CD4-positive, alpha-beta T cell treated with Interleukin-15 for 4 hours (primary cell): ENCODE data around the gene HS3ST1.

Experiments
- DNase-seq: peaks from one replicate; pipeline ENCODE4 v3.0.0-alpha.2; 2020; ENCODE audit warnings: low spot score

Gene HS3ST1

GRCh38 chr4:11431111-11431510 is 2.4 kb upstream of the HS3ST1 start:
- DNase-seq, result no peak

DNA sequence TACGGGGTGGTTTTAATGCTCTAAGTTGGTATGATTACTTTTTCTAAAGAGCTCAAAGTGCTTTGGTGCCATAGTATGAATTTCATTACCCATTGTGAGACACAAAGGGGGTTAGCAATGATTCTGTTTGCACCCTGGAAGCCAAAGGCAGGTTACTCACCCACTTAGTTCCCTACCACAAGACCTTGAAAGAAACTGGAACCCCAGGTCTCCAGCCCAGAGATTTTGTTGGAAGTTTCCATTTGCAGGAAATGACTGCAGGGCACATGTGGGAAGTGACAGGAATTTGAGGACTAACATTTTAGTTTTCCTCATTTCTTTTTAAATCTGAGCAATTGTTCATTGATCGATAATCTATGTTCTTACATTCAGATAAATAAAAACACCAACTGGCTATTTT is 1.8 kb upstream of the HS3ST1 start:
- DNase-seq, result no peak

- no peak for DNase-seq
Measured at GRCh38 chr4:11429699-11430045, 978 bp upstream of the HS3ST1 start.

DNA sequence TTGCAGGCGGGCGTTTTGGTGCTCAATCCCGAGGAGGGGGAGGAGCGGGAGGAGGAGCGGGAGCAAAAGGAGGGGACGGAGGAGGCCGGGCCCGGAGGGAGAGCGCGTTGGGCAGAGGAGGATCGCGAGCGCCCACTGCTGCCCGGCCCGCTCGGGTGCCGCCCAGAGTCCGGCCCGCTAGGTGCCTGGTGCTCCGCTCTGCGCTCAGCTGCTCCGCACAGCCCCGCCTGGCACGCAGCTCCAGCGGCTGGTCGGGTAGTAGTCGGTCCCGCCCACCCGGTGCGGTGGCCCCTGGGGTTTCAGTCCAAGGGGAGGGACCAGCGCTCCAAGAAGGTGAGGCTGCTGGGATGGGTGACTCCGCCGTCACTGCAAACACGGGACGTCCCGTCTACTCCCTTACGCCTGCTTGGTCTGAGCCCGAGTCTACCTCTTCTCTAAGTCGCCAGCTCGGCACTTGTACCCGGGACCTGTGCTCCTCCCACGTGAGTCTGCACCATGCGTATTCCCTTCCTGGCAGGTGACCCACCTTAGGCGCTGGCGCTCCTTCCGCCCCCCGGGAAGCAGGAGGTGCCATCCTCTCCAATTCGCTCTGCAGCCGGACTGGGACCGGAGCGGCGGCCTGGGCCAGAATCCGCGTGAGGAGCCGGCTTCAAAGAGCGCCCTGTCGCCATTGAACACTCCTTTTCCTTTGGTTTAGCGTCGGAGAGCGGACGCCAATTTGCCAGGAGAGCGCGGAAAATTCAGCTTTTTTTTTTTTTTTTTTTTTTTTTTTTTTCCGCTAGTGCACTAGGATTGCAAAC is 405 bp upstream of the HS3ST1 start:
- DNase-seq, result peak; percentile 4

DNA sequence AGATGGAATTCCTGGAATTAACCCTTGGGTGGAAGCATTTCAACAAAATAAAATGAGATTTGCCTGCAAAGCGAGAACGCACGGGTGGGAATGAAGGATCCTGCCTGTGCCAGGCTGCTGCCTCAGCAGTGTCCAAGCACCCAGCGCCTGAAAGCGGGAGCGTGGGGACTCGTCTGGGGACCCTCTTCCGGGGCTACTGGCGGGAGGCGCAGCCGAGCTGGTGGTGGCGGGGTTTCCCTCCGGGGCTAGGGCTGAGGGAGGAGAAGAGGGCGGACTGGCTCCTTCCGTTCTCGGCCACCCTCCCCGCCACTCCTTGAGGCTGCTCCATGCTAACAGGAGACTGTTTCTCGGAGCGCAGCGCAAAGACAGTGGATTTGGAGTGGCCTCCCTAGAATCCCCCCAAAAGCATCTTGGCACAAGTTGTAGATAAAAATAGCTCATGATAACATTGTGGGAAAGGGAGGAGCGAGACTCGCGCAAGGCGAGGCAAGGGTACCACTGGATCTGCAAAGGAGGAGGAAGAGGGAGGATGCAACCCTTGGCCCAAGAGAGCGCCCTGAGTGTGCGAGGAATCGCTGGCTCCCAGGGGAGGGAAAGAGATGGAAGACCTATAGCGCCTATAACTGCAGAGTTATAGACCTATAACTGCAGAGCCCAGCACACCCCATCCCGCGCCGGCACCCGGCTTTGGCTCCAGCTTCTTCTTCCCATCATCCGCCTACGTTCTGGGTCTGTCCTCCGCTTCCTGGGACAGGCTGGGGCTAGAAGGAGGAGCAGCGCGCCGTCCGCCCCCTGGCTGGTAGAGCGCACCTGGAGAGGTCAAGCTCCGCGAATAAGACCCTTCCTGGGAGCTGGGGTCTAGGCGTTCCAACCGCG is 1.3 kb downstream of the HS3ST1 start:
- no peak for DNase-seq

DNA sequence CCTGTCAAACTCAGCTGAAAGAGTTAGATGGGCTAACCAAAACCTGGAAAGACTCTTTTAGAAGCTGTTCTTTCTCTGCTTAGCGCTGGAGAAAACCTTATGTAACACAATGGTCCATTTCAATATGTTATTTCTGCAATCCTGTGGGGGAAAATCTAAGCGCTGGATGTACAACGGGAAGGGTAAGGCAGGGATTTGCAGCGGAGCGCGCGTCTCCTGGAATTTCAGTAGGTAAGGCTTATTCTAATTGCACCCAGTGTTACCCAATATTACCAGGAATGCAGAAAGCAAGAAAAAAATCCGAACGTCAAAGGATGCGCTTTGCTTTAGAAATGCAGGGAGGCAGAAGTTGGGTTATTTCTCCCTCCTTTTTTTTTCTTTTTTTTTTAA is 2.0 kb downstream of the HS3ST1 start:
- DNase-seq, result no peak

DNA sequence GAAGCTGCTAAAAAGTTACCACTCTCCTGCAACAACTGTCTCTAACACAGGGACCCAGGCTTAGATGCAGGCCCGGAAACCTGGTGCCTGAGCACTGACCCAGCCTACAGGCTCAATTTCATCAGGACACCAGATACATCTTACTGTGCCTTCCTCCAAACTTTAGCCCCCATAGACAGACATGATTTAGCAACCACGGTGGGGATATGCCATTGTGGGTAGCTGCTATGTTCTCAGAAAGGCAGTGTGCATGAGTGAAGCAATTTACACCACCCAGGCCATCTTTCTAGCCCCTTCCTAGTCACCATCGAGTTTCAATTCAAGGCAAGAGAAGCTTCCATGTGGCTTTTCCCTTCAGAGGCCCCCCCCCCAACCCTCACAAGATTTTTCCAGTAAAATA is 2.7 kb downstream of the HS3ST1 start:
- DNase-seq, result no peak

- no peak for DNase-seq
Measured at GRCh38 chr4:11424856-11425255, 3.8 kb downstream of the HS3ST1 start.

- peak; percentile 21 for DNase-seq
Measured at GRCh38 chr4:11424000-11424399, 4.7 kb downstream of the HS3ST1 start.

- DNase-seq, result no peak
Measured at GRCh38 chr4:11423465-11423864, 5.2 kb downstream of the HS3ST1 start.

DNA sequence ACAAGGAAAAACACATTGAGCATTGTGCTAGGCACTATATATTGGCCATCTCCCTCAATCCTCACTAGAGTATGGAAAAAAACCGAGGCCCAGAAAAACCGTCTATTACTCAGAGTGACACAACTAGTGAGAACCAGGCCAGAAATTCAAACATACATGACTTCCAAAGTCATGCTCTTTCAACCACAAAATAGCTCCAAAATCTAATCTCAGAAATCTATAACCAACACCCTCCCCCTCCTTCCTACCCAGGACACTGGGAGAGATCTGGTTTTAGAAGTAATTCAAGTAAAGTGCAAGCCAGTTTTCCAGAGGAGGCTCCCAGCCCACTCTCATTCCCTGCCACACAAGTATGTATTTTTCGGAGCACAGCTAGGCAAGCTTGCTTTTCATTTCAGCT is 7.6 kb downstream of the HS3ST1 start:
- DNase-seq, result no peak

DNA sequence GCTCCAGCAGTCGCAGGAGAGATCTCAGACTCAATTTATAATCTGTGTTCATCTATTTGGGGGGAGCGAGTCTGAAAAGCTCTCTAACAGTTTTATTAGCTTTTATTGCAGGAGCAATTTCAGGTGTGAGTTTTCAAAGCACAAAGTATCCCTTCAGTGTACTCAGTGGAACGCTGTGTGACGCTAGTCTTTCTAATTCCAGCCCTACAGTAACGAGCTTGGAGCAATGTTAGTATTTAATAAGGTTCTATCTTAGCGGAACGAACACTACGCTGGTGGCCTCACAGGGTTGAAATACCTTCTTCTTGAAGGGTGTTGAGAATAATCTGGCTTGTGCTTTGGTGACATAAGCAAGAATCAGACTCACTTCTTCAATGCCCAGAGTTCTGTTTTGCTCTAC is 8.4 kb downstream of the HS3ST1 start:
- DNase-seq, result no peak

GRCh38 chr4:11418610-11419009 is 10.1 kb downstream of the HS3ST1 start:
- no peak for DNase-seq

DNA sequence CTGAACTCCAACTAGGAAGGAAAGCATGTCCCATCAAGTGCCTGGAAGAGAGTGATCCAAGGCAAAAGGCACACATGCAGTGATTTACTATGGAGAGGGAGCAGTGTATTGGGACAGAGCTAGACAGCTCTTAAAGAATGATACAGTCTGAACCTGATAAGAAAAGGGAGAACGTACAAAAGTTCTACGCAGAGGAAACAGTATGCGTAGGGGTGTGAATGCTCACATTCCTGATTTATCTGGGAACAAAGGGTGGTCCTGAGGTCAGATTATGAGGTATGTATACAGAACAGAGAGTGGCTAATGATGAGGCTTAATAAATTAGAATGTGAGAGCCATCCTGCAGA is 12.0 kb downstream of the HS3ST1 start:
- no peak for DNase-seq

- DNase-seq, result no peak
Measured at GRCh38 chr4:11416071-11416766, 12.5 kb downstream of the HS3ST1 start.

- DNase-seq, result no peak
Measured at GRCh38 chr4:11415409-11416070, 13.2 kb downstream of the HS3ST1 start.

GRCh38 chr4:11412211-11412610 is 16.5 kb downstream of the HS3ST1 start:
- no peak for DNase-seq

- DNase-seq, result no peak
Measured at GRCh38 chr4:11409632-11410031, 19.1 kb downstream of the HS3ST1 start.

DNA sequence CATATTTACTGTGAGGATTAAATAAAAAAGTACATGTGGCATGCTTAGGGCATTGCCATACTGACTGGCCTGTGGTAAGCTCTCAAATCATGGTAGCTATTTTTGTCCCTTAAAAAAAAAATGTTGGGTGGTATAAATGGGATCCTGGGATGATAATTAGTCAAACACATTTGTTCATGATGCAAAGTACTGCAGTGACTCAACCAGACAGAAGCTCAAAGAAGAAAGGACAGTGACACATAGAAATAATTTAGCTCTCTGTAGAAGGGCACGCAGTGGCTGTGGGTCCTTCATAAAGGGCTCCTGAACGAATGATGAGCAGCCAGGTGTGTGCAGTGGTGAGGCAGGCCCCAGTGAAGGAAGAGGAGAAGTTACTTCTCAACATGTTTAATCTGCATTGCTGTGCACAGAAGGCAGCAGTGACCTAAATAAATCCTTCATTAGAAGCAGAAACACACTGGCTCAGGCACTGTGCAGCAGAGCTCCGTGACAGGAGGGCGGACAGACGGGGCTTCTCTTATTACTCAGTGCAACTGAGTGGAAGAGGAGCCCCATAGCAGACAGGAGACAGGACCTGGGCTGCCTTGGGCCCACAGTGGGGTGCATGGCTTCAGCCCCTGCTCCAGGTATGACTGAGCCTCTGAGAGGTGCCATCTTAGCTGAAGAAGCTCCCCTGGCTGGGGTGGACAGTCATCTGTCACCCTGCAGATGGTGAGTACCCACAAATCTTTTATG is 20.3 kb downstream of the HS3ST1 start:
- DNase-seq, result no peak

DNA sequence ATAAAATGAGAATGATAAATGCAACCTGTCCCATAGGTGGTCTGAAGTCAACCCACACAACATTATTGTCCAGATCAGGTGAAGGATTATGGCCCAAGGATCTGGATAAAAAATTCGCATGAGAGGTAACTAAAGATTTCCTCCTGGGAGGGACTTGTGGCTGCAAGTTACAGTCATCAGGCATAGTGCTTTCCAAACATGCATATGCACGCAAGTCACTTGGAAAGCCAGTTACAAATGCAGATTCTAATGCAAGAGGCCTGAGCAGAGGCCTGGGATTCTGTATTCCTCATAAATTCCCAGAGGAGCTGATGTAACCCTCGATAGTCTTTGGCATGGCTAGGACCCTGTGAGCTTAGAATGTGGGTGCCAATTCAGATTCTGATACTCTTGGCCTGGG is 21.1 kb downstream of the HS3ST1 start:
- no peak for DNase-seq

DNA sequence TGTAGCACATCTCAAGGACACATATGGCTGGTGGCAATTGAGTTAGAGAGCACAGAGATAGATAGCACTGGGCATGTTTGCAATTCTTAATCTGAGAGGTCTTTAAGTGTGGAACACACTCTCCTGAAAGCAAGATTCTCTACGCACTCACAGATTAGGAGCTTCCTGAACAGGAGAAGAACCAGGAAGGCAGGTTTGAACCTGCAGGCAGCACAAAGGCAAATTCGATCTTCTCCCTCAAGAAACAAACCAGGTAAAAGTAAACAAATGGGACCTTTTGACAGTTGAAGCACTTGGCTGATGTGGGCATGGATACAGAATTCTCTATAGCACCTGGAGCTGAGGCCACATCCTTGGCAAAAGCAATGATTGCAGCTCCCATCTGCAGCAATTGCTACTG is 24.3 kb downstream of the HS3ST1 start:
- no peak for DNase-seq

- DNase-seq, result no peak
Measured at GRCh38 chr4:11402192-11402591, 26.5 kb downstream of the HS3ST1 start.
